ENCODE results near the gene DGKZ. TPM values are rescaled to one million over a fixed set of nuclear protein-coding genes. Genes with fewer than 3 reads are reported as not detected.

Gene DGKZ
- total and polyA plus RNA-seq, 8 donors, result 24.0 to 405 (median 61.7) TPM

GRCh38 chr11:46348566-46349401, 1.5 kb downstream of the DGKZ start:
- H3K36me3 ChIP-seq, result peaks cover 0 to 9% (median 0%) of the 10 kb centered on the region in 4 donors
- no peak for DNase-seq
- H3K4me1 ChIP-seq, result peaks cover 39 to 74% (median 70%) of the 10 kb centered on the region in 4 donors
- WGBS, 5 donors, result 21 to 43% (median 32%) methylated on average over 12 to 18 of the region's 18 CpGs
- peak overlapping the region; percentile 69 to 93 (median 82) for H3K4me3 ChIP-seq
- intact Hi-C loops (cut with DNase I; ENCODE audit: low total_unique reads), result no loop called here
- H3K27me3 ChIP-seq, result no peaks in the 10 kb centered on the region
- TF ChIP-seq POLR2A (IDR thresholded peaks at IDR 0.05) (no peak), EP300 (IDR thresholded peaks at IDR 0.05) (no peak), POLR2AphosphoS5 (IDR thresholded peaks at IDR 0.05) (no peak), CTCF (IDR thresholded peaks at IDR 0.05) (no peak)
- peak overlapping the region; percentile 74 to 90 (median 84) for H3K27ac ChIP-seq
- no peaks in the 10 kb centered on the region for H3K9me3 ChIP-seq

- TF ChIP-seq POLR2A (IDR thresholded peaks at IDR 0.05), result no peak
- no peak for DNase-seq
- Histone ChIP-seq H3K4me3 (no peak overlapping the region), H3K9me3 (no peaks in the 10 kb centered on the region), H3K4me1 (peaks cover 39 to 91% (median 83%) of the 10 kb centered on the region in 4 donors), H3K27me3 (no peaks in the 10 kb centered on the region), H3K36me3 (peaks cover 0 to 11% (median 0%) of the 10 kb centered on the region in 4 donors), H3K27ac (peak overlapping the region in 4 of 5 donors; percentile 30 to 90 (median 81))
- intact Hi-C loops (cut with DNase I; ENCODE audit: low total_unique reads), result no loop called here
- WGBS, 5 donors, result 44 to 64% (median 55%) methylated on average over 3 of the region's 3 CpGs
Observed at GRCh38 chr11:46350695-46351094, 3.4 kb downstream of the DGKZ start.

GRCh38 chr11:46351148-46351547, 3.9 kb downstream of the DGKZ start:
- DNase-seq, result no peak
- H3K27ac ChIP-seq, result peak overlapping the region; percentile 76 to 90 (median 78)
- intact Hi-C loops (cut with DNase I; ENCODE audit: low total_unique reads), result no loop called here
- no peaks in the 10 kb centered on the region for H3K9me3 ChIP-seq
- H3K36me3 ChIP-seq, result peaks cover 0 to 13% (median 2%) of the 10 kb centered on the region in 4 donors
- H3K27me3 ChIP-seq, result no peaks in the 10 kb centered on the region
- no peak overlapping the region for H3K4me3 ChIP-seq
- 44 to 74% (median 59%) methylated on average over 7 to 8 of the region's 8 CpGs for WGBS, 5 donors
- TF ChIP-seq POLR2AphosphoS5 (IDR thresholded peaks at IDR 0.05), result no peak
- no peak for TF ChIP-seq CTCF (IDR thresholded peaks at IDR 0.05)
- no peak for TF ChIP-seq POLR2A (IDR thresholded peaks at IDR 0.05)
- no peak for TF ChIP-seq EP300 (IDR thresholded peaks at IDR 0.05)
- peaks cover 39 to 92% (median 86%) of the 10 kb centered on the region in 4 donors for H3K4me1 ChIP-seq

GRCh38 chr11:46351606-46352005, 4.3 kb downstream of the DGKZ start:
- no peak for DNase-seq
- 33 to 67% (median 55%) methylated on average over 5 of the region's 5 CpGs for WGBS, 5 donors
- no peaks in the 10 kb centered on the region for H3K9me3 ChIP-seq
- peaks cover 0 to 17% (median 5%) of the 10 kb centered on the region in 4 donors for H3K36me3 ChIP-seq
- H3K27ac ChIP-seq, result peak overlapping the region; percentile 76 to 90 (median 78)
- peaks cover 43 to 92% (median 86%) of the 10 kb centered on the region in 4 donors for H3K4me1 ChIP-seq
- H3K27me3 ChIP-seq, result no peaks in the 10 kb centered on the region
- peak overlapping the region in 1 of 4 donors; percentile 39 for H3K4me3 ChIP-seq
- TF ChIP-seq EP300 (IDR thresholded peaks at IDR 0.05), result no peak
- TF ChIP-seq CTCF (IDR thresholded peaks at IDR 0.05), result no peak
- no peak for TF ChIP-seq POLR2A (IDR thresholded peaks at IDR 0.05)
- TF ChIP-seq POLR2AphosphoS5 (IDR thresholded peaks at IDR 0.05), result no peak
- intact Hi-C loops (cut with DNase I; ENCODE audit: low total_unique reads), result no loop called here

Measured in stomach (tissue), 9 donors.